SK-N-MC (cell line): ENCODE measurements around the gene HS3ST2.
"Not testable (repeated sequence)": the region's sequence is repeated elsewhere in the genome, so short reads cannot be mapped to it uniquely, and the experiment has no call there.

Source experiments
- DNase-seq: peaks from one replicate; pipeline ENCODE4 v3.0.0-alpha.2; 2011; ENCODE audit warnings: low read depth, low spot score
- H3K27ac ChIP-seq: fragments of 200-600 bp; sonication (generic); 2 replicates; pipeline ENCODE4 v1.5.1; 2016; ENCODE audit warnings: mixed run types
- H3K36me3 ChIP-seq: fragments of 200-600 bp; sonication (generic); 2 replicates; pipeline ENCODE4 v1.6.1; 2017; ENCODE audit warnings: antibody characterized with exemption, low read length, mixed read lengths; ENCODE audit not compliant: insufficient read depth
- H3K4me3 ChIP-seq: fragments of 200-600 bp; sonication (generic); 2 replicates; pipeline ENCODE4 v1.5.1; 2016
- H3K9ac ChIP-seq: fragments of 200-600 bp; sonication (generic); 2 replicates; pipeline ENCODE4 v1.8.0; 2017; ENCODE audit warnings: mixed run types, mixed read lengths; ENCODE audit not compliant: insufficient read length
- H3K9me3 ChIP-seq: fragments of 200-600 bp; sonication (generic); 2 replicates; pipeline ENCODE4 v1.6.1; 2017; ENCODE audit warnings: low read depth, mild to moderate bottlenecking, antibody characterized with exemption, low read length, moderate library complexity, mixed read lengths
- EZH2 ChIP-seq: fragments of 200-600 bp; sonication (generic); IDR thresholded peaks from one replicate; pipeline ENCODE4 v1.6.1; 2017; ENCODE audit warnings: antibody characterized with exemption
- FOXP2 ChIP-seq: optimal IDR thresholded peaks from 2 replicates; pipeline ENCODE3; 2011; ENCODE audit warnings: mild to moderate bottlenecking, moderate library complexity; ENCODE audit not compliant: insufficient read depth; ENCODE audit errors: extremely low read length, control extremely low read depth
- POLR2AphosphoS5 ChIP-seq: IDR thresholded peaks from 2 replicates; pipeline ENCODE4 v1.6.1; 2012; ENCODE audit warnings: mild to moderate bottlenecking, low read depth, low read length, borderline replicate concordance

The HS3ST2 gene

DNA sequence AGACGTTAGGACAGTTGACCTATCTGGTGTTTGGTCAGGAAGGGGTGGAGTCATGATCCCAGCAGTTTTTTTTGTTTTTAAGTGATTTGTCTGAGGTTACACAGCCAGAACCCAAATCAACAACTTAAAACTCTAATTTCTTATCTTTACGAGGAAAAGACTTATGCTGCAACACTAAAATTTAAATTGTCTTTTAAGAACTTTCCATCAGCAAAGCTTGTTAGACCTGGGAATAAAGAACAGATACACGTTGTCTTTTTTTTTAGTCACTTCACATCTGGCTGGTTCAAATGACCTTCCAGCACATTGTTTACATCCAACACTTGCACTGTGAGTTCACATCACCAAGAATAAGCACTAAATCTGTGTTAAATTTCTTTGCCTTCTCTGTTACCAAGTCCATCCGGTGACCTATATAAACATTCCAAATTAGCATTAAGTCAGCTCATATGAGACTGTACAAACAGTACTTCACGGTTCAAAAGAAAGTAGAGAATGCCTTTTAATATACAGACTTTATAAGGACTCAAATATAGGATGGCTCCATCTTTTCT lies 115.0 kb downstream of the HS3ST2 start:
- no peak overlapping the region for H3K4me3 ChIP-seq
- H3K9me3 ChIP-seq = no peaks in the 10 kb centered on the region
- no peak for TF ChIP-seq POLR2AphosphoS5
- TF ChIP-seq EZH2 = no peak
- TF ChIP-seq FOXP2 = no peak
- no peak overlapping the region for H3K27ac ChIP-seq
- H3K36me3 ChIP-seq = no peaks in the 10 kb centered on the region
- DNase-seq = no peak
- H3K9ac ChIP-seq = no peak overlapping the region

DNA sequence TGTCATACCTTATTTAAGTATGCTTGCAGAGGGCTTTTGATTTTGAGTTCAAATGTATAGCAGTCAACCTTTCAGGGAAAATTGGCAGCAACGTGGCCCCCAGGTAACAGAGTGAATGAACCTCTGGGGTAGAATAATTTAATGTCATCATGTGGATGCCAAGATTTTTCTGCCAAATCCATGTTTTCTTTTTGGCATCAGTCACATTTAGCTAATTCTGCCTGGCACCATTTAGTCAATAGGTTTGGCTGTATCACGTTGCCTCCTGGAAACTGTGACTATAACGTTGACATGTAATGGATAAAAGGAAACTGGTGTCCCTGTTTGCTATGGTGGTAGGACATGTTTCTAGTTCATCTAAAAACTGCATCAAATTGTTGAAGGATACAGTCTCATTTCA lies 115.5 kb downstream of the HS3ST2 start:
- no peak overlapping the region for H3K9ac ChIP-seq
- DNase-seq = no peak
- H3K36me3 ChIP-seq = no peaks in the 10 kb centered on the region
- no peak overlapping the region for H3K4me3 ChIP-seq
- no peak for TF ChIP-seq FOXP2
- no peak for TF ChIP-seq EZH2
- TF ChIP-seq POLR2AphosphoS5 = no peak
- H3K27ac ChIP-seq = no peak overlapping the region
- H3K9me3 ChIP-seq = no peaks in the 10 kb centered on the region

DNA sequence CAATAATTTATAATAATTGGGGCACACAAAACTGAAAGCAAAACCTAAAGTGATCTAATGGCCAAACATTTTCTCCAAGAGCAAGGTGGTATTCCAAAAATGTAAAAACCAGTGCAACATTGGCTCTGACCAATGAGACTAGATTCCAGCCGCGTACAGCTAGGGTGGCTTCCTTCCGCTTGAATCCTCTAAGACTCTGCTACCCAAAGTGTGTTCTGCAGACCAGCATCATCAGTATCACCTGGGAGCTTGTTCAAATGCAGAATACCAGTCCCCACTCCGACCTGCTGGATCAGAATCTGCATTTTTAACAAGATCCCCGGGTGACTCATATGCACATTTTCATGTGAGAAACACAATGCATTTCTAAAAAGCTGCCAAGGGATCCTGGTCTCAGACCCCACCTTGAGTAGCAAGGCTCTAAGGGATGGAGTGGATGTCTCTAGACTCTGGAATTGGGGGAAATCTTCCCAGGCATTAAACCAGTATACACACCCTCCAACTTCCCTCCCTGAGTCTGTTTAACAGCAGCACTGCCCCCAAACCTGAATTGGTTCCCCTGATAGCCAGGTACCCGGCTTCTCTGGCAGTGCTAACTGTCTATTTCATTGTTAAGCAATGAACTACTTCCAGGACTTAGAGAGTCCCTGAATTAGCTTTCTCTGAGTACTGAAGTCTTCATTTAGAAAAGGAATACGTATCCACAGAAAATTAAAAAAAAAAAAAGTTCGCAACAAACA lies 118.2 kb downstream of the HS3ST2 start:
- H3K36me3 ChIP-seq = no peaks in the 10 kb centered on the region
- no peak for TF ChIP-seq EZH2
- TF ChIP-seq FOXP2 = no peak
- TF ChIP-seq POLR2AphosphoS5 = no peak
- H3K27ac ChIP-seq = no peak overlapping the region
- no peak overlapping the region for H3K4me3 ChIP-seq
- no peak overlapping the region for H3K9ac ChIP-seq
- no peak for DNase-seq
- no peaks in the 10 kb centered on the region for H3K9me3 ChIP-seq

DNA sequence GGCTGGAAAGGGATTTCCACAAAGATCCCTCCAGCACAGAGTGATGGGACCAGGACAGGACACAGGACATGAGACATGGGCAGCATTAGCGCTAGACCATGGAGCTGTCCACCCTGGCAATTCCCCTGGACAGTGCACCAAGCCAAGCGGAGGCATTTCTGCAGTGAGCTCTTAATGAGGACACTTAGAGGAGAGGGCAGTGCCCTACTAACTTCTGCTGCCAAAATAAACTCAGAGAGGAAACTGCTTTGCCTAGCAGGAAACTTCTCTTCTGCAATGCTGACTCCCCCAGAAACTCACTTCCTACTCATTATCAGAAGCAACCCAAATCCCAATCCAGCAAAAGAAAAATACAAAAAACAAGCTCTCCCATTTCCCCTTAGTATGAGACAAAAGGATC lies 119.2 kb downstream of the HS3ST2 start:
- H3K27ac ChIP-seq = no peak overlapping the region
- H3K4me3 ChIP-seq = no peak overlapping the region

DNA sequence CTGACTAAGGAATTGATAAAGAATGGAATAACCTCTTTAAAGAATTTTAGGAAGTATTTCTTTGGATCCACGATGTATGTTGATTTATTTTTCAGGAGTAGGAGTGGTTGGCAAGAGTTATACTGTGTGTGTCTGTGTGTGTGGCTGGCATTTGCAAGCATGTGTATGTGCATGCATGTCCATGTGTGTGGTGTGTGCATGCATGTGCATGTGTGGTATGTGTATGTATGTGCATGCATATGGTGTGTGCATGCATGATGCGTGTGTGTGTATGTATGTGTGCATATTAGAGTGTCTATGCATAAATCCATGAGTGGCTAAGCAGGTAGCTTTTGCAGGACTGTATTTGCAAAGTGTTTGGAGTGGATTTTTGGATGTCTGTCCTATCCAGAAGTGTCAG lies 120.8 kb downstream of the HS3ST2 start:
- no peak for DNase-seq
- Histone ChIP-seq H3K9ac (no peak overlapping the region), H3K27ac (no peak overlapping the region), H3K9me3 (no peaks in the 10 kb centered on the region), H3K36me3 (no peaks in the 10 kb centered on the region), H3K4me3 (no peak overlapping the region)
- TF ChIP-seq EZH2 = no peak
- TF ChIP-seq POLR2AphosphoS5 = no peak
- no peak for TF ChIP-seq FOXP2

More for the DNA sequence above, 119.2 kb downstream of the HS3ST2 start:
- Histone ChIP-seq H3K9ac (no peak overlapping the region), H3K9me3 (no peaks in the 10 kb centered on the region), H3K36me3 (no peaks in the 10 kb centered on the region)
- TF ChIP-seq POLR2AphosphoS5 (no peak), EZH2 (no peak), FOXP2 (no peak)
- no peak for DNase-seq

DNA sequence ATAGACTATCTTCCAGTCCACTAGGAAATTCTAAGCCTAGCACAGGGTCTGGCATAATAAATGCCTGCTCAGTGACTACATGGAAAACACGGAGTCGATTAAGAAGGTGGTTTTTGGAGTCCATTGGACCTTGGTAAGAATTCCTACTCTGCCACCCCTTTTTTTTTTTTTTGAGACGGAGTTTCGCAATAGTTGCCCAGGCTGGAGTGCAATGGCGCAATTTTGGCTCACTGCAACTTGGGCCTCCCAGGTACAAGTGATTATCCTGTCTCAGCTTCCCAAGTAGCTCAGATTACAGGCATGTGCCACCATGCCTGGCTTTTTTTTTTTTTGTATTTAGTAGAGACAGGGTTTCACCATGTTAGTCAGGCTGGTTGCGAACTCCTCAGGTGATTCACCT lies 123.2 kb downstream of the HS3ST2 start:
- H3K36me3 ChIP-seq = no peaks in the 10 kb centered on the region
- H3K9ac ChIP-seq = no peak overlapping the region
- no peaks in the 10 kb centered on the region for H3K9me3 ChIP-seq
- DNase-seq = no peak
- no peak overlapping the region for H3K27ac ChIP-seq
- no peak for TF ChIP-seq FOXP2
- TF ChIP-seq EZH2 = no peak
- no peak for TF ChIP-seq POLR2AphosphoS5
- no peak overlapping the region for H3K4me3 ChIP-seq

DNA sequence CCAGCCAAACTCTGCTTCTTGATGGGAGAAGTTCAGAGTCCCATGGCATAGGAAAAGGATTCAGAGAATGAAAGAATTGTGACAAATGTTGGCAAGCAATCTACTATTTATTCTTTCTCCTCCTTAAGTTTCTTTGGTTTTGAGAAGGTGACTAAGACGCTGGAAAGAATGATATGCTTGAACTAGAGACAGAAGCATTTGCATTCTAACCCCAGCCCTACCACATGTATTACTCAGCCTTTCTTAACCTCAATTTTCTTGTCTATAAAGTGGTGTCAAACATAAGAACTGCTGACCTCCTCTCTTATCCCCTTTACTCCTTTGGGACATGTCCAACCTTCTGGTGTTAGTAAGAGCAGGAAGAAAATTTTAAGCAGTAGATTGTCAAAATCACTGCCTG lies 124.7 kb downstream of the HS3ST2 start:
- Histone ChIP-seq H3K9ac (no peak overlapping the region), H3K9me3 (no peaks in the 10 kb centered on the region), H3K36me3 (no peaks in the 10 kb centered on the region), H3K4me3 (no peak overlapping the region), H3K27ac (no peak overlapping the region)
- TF ChIP-seq EZH2 (no peak), POLR2AphosphoS5 (no peak), FOXP2 (no peak)
- DNase-seq = no peak

DNA sequence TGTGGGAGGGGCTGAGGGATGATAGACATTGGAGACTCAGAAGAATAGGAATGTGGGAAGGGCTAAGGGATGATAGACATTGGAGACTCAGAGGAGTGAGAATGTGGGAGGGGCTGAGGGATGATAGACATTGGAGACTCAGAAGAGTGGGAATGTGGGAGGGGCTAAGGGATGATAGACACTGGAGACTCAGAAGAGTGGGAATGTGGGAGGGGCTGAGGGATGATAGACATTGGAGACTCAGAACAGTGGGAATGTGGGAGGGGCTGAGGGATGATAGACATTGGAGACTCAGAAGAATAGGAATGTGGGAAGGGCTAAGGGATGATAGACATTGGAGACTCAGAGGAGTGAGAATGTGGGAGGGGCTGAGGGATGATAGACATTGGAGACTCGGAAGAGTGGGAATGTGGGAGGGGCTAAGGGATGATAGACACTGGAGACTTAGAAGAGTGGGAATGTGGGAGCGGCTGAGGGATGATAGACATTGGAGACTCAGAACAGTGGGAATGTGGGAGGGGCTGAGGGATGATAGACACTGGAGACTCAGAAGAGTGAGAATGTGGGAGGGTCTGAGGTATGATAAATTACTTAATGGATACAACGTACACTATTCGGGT lies 125.9 kb downstream of the HS3ST2 start:
- not testable (repeated sequence) for DNase-seq, H3K9me3 ChIP-seq, H3K9ac ChIP-seq, H3K4me3 ChIP-seq, H3K36me3 ChIP-seq, H3K27ac ChIP-seq

DNA sequence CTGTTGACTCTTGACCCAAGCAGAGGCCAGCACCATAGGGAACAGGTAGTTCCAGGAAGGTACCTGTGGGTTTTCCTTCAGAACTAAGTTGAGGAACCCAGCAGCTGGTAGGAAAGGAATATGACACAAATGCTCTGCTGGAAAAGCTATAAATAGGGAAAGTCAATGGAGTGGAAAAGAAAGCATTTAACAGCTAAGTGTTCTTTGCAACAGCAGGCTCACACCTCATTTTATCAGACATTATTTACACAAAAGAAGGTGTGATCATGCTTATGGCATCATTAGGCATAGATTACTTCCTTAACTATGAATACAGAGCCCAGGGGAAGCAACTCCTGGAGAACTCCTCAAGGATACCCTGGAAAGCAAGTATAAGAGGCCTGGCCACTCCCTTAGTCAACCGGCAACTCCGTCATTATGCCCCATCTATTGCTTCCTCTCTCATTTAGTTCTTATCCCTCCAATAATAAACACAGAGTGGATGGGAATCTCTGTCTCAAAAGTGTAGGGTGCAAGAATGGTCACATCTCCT lies 128.1 kb downstream of the HS3ST2 start:
- no peak for DNase-seq
- Histone ChIP-seq H3K9me3 (no peaks in the 10 kb centered on the region), H3K9ac (no peak overlapping the region), H3K36me3 (no peaks in the 10 kb centered on the region), H3K27ac (no peak overlapping the region), H3K4me3 (no peak overlapping the region)
- TF ChIP-seq FOXP2 (no peak), EZH2 (no peak), POLR2AphosphoS5 (no peak)
